HG03575 (cell line): ENCODE data around the gene TMEM60.
A peak's percentile ranks its signal among the peaks of the same experiment; 100 is the strongest.
"Not testable (repeated sequence)": the region's sequence is repeated elsewhere in the genome, so short reads cannot be mapped to it uniquely, and the experiment has no call there.

Source experiments
- ATAC-seq: cut with Tn5 transposase; IDR thresholded peaks from one replicate; pipeline ENCODE4 v1.9.1; 2021; ENCODE audit not compliant: unreplicated experiment, insufficient number of reproducible peaks, low FRiP score; ENCODE audit errors: extremely low read depth

The TMEM60 gene

DNA sequence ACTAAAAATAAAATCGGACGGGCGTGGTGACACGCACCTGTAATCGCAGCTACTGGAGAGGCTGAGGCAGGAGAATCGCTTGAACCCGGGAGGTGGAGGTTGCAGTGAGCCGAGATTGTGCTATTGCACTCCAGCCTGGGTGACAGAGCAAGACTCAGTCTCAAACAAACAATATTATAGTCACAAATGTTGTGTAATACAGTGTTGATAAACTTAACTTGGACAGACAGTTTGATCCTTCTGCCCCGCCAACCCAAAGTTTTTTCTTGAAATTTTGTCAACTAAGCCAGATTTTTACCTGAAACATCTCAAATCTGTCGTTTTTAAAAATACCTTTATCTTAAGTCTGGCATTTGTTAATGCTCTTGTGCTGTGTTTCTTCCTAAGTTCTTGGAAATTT lies 13.8 kb downstream of the TMEM60 start:
- ATAC-seq = not testable (repeated sequence)

DNA sequence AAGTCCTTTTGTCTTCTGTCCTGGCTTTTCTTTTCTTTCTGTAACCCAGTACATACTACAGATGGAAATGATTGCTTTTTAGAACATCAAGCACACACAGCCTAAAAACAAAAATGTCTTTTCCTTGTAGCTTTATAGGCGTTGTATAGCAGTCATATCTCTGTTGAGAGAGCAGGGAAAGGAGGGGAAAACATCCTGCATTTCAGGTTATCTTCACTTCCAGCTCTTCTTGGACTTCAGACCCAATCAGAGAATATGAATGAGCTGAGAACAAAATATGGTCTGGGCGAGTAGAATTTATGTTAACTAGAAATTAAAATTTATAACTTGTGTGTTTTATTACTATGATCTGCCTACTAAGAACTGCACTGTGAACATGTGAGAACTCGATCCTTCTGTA lies 14.7 kb downstream of the TMEM60 start:
- no peak for ATAC-seq

DNA sequence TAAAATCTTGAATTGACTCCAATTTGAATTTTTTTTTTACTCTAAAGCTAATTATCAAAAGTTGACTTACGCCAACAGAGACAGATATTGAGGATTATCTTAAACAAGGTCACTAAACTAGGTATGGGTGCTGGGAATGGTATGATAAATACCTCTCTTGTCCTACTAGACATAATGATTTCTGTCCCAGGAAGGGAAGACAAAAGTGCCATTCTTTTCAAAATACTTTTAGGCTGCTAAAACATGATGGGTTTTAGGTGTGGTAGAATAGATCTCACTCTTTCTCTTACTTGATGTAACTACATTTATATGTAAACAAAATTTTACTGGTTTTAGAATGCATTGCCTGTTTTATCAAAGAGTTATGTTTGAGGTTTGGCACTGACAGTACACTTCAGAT lies 15.1 kb downstream of the TMEM60 start:
- ATAC-seq = no peak

DNA sequence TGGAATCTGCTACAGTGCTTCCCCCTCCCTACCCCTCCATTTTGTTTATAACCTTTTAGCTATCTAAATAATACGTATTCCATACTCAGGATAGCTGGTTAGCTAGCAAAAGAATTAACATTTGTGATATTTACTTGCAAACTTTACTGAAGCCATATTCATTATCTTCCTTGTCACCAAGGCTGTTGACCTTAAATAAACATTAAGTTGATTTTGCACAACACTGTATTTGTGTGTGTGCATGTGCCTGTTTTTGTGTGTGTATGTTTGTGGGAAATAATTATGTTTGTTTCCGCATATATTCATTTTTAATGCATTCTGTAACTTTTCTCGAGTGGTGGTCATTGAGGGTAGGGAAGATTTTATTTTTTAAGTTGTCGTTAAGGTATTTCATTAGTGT lies 15.9 kb downstream of the TMEM60 start:
- ATAC-seq = no peak

DNA sequence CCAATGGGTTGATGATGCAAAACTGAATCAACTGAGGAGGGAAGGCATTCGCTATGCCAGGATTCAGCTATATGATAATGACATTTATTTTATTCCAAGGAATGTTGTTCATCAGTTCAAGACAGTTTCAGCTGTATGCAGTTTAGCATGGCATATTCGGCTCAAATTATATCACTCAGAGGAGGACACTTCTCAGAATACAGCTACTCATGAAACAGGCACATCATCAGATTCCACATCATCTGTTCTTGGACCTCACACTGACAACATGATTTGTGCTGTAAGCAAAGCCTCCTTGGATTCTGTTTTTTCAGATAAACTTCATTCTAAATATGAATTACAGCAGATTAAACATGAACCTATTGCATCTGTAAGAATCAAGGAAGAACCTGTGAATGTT lies 19.7 kb downstream of the TMEM60 start:
- ATAC-seq = no peak

DNA sequence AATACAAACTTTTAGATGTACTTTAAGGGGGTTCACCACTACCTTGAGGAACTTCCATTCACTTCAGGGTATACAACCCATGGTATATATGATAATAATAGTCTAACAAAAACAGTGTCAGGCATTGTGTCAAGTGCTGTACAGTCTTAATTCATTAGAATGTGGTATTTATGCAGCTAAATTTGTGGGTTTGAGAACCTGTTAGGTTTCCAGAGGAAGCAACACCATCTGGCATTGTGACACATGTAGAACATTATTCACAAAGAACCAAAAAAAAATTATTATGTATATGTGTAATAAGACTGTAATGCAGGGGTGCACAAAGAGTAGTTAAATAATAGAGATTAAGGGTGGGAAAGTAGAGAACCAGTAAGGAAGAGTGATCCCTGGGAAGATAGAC lies 26.3 kb downstream of the TMEM60 start:
- no peak for ATAC-seq

DNA sequence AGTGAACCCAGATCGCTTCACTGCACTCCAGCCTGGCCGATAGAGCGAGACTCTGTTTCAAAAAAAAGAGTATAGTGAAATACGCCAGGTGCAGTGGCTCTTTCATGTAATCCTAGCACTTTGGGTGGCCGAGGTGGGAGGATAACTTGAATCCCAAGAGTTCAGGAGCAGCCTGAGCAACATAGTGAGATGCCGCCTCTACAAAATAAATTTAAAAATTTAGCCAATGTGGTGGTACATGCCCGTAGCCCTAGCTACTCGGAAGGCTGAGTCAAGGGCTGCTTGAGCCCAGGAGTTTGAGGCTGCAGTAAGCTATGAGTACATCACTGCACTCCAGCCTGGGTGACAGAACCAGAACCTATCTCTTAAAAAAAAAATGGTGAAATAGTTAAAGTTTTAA lies 27.9 kb downstream of the TMEM60 start:
- ATAC-seq = no peak

DNA sequence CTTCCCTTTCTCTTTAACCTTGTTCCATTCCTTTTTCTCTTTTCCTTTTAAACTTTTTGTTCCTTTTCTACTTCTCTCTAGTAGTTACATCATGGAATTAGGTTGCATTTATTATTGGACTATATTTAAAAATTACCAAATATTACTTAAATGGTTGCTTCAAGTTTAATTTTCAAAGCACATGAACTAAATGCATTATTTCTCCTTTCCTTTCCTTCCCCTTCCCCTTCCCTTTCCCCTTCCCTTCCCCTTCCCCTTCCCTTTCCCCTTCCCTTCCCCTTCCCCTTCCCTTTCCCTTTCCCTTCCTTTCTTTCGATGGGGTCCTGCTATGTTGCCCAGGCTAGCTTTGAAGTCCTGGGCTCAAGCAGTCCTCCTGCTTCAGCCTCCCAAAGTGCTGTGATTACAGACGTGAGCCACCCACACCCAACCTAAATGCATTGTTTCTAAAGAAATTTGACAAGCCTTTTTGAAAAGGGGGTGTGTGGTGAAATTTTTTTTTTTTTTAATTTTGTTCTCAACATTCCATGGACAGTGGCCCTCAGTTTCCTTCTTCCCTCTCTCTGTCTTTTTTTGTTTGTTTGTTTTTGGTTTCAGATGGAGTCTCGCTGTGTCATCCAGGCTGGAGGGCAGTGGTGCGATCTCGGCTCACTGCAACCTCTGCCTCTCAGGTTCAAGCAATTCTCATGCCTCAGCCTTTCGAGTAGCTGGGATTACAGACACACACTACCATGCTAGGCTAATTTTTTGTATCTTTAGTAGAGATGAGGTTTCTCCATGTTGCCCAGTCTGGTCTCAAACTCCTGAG lies 31.2 kb downstream of the TMEM60 start:
- ATAC-seq = no peak

DNA sequence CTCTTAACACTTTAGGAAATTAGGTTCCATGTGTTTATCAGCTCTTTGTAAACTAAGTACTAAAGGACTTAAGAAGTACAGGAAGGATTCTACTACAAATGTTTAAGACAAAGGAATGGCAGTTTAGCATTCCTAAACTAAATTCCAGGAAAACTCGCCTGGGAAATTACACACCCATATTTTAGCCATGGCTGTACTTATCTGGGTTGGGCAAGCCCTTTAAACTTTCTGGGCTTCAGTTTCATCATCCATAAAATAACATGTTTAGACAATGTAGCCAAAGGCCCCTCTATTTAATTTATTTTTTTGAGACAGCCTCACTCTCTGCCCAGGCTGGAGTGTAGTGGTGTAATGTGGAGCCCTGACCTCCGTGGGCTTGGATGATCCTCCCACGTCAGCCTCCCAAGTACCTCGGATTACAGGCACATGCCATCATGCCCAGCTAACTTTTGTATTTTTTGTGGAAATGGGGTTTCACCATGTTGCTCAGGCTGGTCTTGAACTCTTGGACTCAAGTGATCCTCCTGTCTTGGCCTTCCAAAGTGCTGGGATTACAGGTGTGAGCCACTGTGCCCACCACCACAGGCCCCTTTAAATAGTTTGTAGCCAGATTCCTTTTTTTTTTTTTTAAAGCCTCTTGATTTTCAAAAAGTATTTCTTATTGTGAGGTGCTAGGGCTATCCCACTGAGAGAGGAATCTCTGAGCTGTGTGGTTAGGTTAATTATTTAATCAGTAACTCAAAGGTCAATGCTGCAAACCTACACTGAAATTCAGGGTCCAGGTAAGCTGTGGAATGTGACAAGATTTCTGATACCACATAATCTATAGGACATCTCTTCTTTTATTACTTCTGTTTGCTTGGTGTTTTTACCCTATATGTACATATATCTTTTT lies 32.1 kb downstream of the TMEM60 start:
- ATAC-seq = no peak

DNA sequence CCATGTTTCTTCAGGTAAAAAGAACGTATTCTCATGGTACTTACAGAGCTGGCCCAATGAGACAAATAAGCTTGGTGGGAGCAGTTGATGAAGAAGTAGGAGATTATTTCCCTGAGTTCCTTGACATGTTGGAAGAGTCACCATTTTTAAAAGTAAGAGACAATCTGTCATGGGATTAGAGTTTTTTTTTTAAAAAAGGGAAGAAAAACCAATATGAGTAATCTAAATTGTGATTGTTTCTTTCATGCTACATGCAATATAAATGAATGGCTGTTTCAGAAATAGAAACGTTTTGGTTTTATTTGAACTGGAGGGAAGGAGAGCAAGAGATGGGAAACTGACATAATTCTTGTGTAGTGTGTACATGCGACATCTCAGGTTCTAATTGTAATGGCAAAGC lies 32.8 kb downstream of the TMEM60 start:
- no peak for ATAC-seq

DNA sequence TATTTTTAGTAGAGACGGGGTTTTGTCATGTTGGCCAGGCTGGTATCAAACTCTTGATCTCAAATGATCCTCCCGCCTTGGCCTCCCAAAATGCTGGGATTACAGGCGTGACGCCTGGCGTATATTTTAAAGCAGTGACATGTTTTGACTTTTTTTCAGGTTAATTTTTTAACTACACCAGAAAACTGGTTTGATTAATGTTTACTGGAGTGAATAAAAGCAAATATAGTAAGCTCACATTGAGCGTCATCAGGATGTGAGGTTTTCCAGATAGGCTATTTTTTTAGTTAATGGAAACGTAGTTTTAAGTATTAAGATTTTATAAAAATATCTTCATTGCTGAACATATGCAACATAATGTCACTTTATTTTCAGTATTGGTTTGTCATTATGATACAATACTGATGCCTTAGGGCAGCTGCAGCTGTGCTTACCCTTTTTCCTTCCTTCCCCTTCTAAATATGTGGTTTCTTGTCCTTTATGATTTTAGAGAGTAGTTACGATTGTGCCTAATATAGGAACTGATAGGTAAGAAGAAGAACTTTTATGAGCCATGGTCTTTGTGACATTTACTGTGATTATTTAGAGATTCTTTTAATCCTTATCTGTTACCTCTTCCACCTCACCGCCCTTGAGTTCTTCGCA lies 37.3 kb downstream of the TMEM60 start:
- ATAC-seq = no peak

DNA sequence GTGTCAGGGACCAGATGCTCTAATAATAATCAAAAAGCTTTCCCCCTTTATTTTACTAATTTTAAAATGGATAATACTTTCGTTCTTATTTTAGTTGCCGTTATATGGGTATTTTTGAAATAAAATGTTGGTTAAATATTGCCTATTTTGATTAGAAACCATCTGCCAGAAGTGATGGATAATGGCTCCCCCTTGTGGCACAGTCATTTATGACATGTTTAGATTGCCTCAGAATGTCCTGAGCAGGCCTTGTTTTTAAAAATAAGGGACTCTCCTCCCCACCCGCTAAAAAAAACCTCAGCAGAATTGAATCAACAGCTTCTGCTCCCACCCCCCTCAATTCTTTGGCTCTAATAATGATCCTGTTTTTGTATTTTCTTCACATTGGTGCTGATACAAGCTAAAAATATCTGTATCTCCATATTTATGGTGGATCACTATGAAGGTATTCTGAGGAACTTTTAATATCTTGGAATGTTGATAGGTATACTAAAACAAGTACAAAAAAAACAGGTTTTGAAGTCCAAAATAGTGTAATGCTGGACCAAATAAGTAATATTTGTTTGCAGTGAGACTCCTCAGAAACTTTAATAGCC lies 38.8 kb downstream of the TMEM60 start:
- no peak for ATAC-seq

DNA sequence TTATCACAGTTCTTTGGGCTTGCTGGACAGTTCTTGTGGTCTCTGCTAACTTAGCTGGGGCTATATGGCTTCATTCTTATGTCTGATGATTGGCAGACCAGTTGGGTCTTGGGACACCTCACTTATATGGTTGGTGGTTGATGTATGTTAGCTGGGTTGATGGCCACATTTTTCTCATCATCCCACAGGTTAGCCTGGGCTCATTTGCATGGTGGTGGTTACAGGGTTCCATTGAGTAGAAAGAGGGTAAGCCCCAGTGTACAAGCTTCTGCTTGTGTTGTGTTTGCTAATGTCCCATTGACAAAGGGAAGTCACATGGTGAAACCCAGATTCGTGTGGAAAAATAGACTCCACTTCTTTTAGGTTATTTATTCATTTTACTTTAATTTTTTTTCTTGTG lies 40.6 kb downstream of the TMEM60 start:
- peak; percentile 79 for ATAC-seq

DNA sequence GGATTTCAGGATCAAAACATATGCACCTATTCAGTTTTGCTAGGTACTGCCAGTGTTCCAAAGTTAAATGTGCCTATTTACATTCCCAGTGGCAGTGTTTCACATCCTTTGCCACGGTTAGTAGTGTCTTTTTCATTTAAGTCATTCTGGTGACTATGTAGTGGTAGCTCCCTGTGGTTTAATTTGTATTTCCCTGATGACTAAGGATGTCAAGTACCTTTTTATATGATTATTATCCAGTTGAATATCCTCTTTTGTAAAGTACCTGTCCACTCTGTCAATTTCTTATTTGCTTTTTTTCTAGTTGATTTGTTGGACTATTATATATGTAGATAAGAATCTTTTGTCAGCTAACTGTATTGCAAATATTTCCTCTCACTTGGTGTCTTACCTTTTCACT lies 45.1 kb downstream of the TMEM60 start:
- ATAC-seq = no peak

DNA sequence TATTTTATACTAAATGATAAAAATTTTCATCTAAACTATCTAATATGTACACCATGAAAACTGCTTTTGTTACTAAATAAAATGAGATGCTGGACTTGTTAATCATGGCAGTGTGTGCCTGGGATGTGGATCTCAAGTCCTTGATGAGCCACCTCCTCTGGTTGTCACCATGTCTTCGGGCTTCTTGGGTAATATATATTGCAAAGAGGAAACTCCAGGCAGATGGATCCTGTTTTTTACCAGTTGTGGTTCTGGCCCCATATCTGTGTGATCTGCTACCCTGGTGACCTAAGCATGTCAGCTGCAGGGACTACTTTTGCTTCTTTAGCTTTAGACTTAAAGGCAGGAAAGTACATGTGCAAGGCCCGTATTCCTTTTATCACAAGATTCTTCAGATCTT lies 46.2 kb downstream of the TMEM60 start:
- ATAC-seq = no peak

DNA sequence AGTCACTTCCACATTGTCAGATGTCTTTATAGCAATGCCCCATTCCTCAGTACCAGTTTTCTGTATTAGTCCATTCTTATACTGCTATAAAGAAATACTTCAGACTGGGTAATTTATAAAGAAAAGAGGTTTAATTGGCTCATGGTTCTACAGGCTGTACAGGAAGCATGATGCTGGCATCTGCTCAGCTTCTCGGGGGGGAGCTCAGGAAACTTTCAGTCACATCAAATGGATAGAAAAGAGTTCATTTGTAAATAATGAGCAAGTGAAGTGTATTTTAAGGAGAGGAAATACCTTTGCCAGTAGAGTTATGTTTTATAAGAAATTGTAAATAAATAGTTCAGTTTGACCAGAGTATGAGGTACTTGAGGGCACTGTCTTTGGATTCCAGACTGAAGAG lies 50.5 kb downstream of the TMEM60 start:
- ATAC-seq = no peak

DNA sequence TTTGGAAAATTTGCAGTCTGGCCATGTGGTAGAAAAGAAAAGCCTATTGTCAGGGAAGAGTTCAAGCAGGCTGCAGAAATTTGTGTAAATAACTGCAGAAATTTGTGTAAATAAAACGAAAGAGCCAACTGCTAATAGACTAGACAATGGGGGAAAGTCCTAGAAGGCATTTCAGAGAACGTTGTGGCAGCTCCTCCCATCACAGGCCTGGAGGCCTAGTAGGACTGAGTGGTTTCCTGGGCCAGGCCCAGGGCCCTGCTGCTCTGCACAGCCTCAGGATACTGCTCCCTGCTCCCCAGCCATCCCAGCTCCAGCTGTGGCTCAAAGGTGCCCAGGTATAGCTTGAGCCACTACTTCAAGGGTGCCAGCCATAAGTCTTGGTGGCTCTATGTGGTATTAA lies 51.1 kb downstream of the TMEM60 start:
- no peak for ATAC-seq

DNA sequence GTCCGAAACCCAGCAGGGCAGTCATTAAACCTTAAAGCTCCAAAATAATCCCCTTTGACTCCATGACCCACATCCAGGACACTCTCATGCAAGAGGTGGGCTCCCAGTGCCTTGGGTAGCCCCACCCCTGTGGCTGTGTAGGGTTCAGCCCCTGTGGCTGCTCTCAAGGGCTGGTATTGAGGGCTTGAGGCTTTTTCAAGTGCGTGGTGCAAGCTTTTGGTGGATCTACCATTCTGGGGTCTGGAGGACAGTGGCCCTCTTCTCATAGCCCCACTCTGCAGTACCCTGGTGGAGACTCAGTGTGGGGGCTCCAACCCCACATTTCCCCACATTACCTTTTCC lies 51.4 kb downstream of the TMEM60 start:
- no peak for ATAC-seq

DNA sequence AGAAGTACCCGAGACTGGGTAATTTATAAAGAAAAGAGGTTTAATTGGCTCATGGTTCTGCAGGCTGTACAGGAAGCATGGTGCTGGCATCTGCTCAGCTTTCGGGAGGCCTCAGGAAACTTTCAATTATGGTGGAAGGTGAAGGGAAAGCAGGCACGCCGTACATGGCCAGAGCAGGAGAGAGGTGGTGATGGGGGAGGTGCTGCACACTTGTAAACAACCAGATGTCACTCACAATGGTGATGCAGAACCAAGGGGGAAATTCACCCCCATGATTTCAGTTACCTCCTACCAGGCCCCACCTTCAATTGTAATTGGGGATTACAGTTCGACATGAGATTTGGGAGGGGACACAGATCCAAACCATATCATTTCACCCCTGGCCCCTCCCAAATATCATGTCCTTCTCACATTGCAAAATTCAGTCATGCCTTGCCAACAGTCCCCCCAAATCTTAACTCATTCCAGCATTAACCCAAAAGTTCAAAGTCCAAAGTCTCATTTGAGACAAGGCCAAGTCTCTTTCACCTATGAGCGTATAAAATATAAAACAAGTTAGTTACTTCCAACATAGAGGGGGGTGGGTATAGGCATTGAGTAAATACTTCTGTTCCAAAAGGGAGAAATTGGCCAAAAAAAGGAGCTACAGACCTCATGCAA lies 51.9 kb downstream of the TMEM60 start:
- no peak for ATAC-seq
